HG02798 (cell line): Measurements from ENCODE around the gene EMC9.
"Not testable (repeated sequence)": the region's sequence is repeated elsewhere in the genome, so short reads cannot be mapped to it uniquely, and the experiment has no call there.

Experiments used
- ATAC-seq: cut with Tn5 transposase; IDR thresholded peaks from one replicate; pipeline ENCODE4 v1.9.1; 2021; ENCODE audit warnings: mild to moderate bottlenecking; ENCODE audit not compliant: unreplicated experiment, poor library complexity

The EMC9 gene

GRCh38 chr14:24113801-24114531, 27.4 kb downstream of the EMC9 start:
- ATAC-seq = peak; percentile 27

GRCh38 chr14:24113379-24113800, 28.0 kb downstream of the EMC9 start:
- ATAC-seq = no peak

GRCh38 chr14:24110523-24110922, 30.9 kb downstream of the EMC9 start:
- ATAC-seq = no peak

- ATAC-seq = no peak
Observed at GRCh38 chr14:24110060-24110459, 31.3 kb downstream of the EMC9 start.

GRCh38 chr14:24108336-24108874, 33.0 kb downstream of the EMC9 start:
- peak; percentile 26 for ATAC-seq

- no peak for ATAC-seq
Observed at GRCh38 chr14:24106672-24107271, 34.6 kb downstream of the EMC9 start.

- ATAC-seq = not testable (repeated sequence)
Observed at GRCh38 chr14:24105609-24106239, 35.7 kb downstream of the EMC9 start.

- ATAC-seq = no peak
Observed at GRCh38 chr14:24103451-24103850, 37.9 kb downstream of the EMC9 start.

GRCh38 chr14:24102357-24103048, 38.9 kb downstream of the EMC9 start:
- no peak for ATAC-seq

- no peak for ATAC-seq
Observed at GRCh38 chr14:24100982-24101494, 40.4 kb downstream of the EMC9 start.

- ATAC-seq = no peak
Observed at GRCh38 chr14:24100197-24100981, 41.0 kb downstream of the EMC9 start.

GRCh38 chr14:24098927-24099813, 42.2 kb downstream of the EMC9 start:
- no peak for ATAC-seq

GRCh38 chr14:24098229-24098926, 43.0 kb downstream of the EMC9 start:
- ATAC-seq = no peak

- ATAC-seq = no peak
Observed at GRCh38 chr14:24096545-24097181, 44.7 kb downstream of the EMC9 start.

- peak; percentile 72 for ATAC-seq
Observed at GRCh38 chr14:24095271-24096068, 45.9 kb downstream of the EMC9 start.

- no peak for ATAC-seq
Observed at GRCh38 chr14:24094841-24095270, 46.5 kb downstream of the EMC9 start.
